GM12892 (cell line): ENCODE measurements around the gene KLHL24.
"Not testable (repeated sequence)": the region's sequence is repeated elsewhere in the genome, so short reads cannot be mapped to it uniquely, and the experiment has no call there.

Experiments
- POLR2A ChIP-seq: IDR thresholded peaks from 2 replicates; pipeline ENCODE4 v1.6.1; 2011; ENCODE audit warnings: low read depth, low read length, control low read depth
- POLR2AphosphoS5 ChIP-seq: IDR thresholded peaks from 2 replicates; pipeline ENCODE4 v1.6.1; 2011; ENCODE audit warnings: low read depth, low read length, control low read depth
- TAF1 ChIP-seq: IDR thresholded peaks from 2 replicates; pipeline ENCODE4 v1.6.1; 2011; ENCODE audit warnings: low read depth, mild to moderate bottlenecking, control low read depth, low read length, borderline replicate concordance

DNA sequence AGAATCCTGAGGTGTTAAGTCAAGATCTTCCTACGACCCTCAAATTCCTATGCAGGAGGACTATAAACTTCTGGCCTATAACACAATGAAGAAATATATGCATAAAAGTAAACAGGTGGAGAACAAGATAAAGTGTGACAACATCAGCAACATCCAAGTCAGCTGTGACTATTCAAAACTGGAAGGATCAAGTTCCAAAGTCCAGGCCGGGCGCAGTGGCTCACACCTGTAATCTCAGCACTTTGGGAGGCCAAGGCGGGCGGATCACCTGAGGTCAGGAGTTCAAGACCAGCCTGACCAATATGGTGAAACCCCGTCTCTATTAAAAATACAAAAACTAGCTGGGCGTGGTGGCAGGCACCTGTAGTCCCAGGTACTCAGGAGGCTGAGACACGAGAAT is 2.7 kb upstream of the KLHL24 start:
- not testable (repeated sequence) for TF ChIP-seq POLR2A, POLR2AphosphoS5, TAF1
